ENCODE results near the gene KRTAP10-5. TPM values are rescaled to one million over a fixed set of nuclear protein-coding genes. Genes with fewer than 3 reads are reported as not detected.
"Not testable (repeated sequence)": the region's sequence is repeated elsewhere in the genome, so short reads cannot be mapped to it uniquely, and the experiment has no call there.

The KRTAP10-5 gene
- polyA plus RNA-seq, 1 experiment: not detected

DNA sequence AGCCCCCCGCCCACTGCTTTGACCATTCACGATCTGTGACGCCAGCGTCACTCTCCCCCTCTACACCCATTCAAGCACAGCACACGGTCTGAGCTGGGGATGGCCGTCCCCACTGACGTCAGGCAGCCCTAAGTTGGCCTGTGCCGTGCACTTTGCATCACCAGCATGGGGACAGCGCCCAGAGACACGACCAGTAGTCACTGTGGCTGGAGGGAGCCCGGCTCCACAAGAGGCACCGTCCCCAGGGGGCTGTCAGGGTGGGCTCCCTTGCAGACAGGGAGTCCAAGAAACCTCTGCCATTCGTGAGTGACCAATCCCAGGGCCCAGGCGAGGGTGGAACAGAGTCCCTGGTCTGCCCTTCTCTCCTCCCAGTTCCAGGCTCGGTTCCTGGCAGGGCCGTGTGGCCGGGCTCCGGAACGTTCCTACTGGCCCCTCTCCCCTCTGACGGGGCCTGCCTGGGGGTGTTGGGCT, 33.8 kb upstream of the KRTAP10-5 start:
- POLR2A ChIA-PET: no interaction called here
- CTCF ChIA-PET: no interaction called here
- TF ChIP-seq, protein P1, sequence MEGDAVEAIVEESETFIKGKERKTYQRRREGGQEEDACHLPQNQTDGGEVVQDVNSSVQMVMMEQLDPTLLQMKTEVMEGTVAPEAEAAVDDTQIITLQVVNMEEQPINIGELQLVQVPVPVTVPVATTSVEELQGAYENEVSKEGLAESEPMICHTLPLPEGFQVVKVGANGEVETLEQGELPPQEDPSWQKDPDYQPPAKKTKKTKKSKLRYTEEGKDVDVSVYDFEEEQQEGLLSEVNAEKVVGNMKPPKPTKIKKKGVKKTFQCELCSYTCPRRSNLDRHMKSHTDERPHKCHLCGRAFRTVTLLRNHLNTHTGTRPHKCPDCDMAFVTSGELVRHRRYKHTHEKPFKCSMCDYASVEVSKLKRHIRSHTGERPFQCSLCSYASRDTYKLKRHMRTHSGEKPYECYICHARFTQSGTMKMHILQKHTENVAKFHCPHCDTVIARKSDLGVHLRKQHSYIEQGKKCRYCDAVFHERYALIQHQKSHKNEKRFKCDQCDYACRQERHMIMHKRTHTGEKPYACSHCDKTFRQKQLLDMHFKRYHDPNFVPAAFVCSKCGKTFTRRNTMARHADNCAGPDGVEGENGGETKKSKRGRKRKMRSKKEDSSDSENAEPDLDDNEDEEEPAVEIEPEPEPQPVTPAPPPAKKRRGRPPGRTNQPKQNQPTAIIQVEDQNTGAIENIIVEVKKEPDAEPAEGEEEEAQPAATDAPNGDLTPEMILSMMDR (IDR thresholded peaks at IDR 0.05; ENCODE audit: insufficient read depth, low read depth, low read length): no peak
- H3K36me3 ChIP-seq (ENCODE audit: control insufficient read depth, insufficient read depth, low read length): no peaks in the 10 kb centered on the region
- H3K4me3 ChIP-seq (ENCODE audit: low read depth, low read length): no peak overlapping the region
- no peak for DNase-seq (ENCODE audit: low read depth)
- no peaks in the 10 kb centered on the region for H3K27me3 ChIP-seq (ENCODE audit: control insufficient read depth, insufficient read depth, low read length)

DNA sequence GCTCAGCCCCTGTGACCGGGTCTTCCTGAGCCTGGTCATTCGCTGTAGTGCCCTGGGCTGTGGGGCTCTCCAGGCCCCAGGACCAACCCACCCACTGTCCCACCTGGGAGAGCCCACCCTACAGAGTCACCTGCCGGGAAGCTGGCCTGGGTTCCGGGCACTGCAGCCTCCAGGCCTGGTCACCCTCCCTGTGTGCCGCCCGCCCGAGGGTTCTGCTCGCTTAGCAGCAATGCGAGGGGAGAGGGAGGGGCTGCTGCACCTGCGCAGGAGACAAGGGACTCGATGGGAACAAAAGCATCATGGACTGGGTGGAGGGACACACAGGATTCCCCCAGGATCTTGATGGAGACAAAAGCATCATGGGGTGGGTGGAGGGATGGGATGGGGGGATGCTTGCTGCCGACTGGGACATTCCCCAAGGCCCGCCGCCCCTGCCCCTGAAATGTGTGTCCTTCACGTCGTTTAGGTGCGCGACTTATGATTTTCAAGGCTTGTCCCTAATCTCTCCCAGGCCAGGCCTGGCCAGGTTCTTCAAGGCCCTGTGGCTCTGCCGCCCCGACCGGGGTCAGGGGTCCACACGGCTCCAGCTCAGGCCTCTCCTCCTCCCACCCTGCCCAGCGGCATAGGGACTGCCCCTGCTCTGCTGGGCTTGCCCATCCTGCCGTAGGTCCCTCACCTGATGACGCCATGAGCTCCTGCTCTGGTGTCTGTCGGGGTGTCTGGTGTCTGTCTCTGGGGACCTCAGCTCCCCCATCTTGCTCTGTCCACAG, 33.2 kb upstream of the KRTAP10-5 start:
- ChIA-PET CTCF (no interaction called here), POLR2A (no interaction called here)
- no peaks in the 10 kb centered on the region for H3K36me3 ChIP-seq (ENCODE audit: control insufficient read depth, insufficient read depth, low read length)
- TF ChIP-seq, protein P1 (IDR thresholded peaks at IDR 0.05; ENCODE audit: insufficient read depth, low read depth, low read length): no peak
- H3K4me3 ChIP-seq (ENCODE audit: low read depth, low read length): no peak overlapping the region
- DNase-seq (ENCODE audit: low read depth): no peak
- H3K27me3 ChIP-seq (ENCODE audit: control insufficient read depth, insufficient read depth, low read length): no peaks in the 10 kb centered on the region

DNA sequence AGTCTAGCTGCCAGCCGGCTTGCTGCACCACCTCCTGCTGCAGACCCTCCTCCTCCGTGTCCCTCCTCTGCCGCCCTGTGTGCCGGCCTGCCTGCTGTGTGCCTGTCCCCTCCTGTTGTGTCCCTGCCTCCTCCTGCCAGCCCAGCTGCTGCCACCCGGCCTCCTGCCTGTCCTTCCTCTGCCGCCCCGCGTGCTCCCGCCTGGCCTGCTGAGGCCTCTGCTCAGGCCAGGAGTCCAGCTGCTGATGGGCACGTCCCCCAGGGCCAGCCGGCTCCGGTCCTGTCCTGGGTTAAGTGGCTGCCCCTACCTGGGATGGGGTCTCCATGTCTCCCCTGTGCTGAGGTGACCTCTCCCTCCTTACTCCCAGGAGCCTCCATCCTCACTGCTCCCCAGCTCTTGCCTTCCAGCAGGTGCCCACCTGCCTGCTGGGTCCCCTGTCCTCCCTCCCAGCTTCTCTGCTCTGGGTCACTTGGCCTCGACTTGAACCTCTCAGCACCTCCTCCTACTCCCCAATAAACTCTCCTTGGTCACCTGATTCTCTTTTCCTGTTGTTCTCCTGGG, 32.3 kb upstream of the KRTAP10-5 start:
- Histone ChIP-seq H3K36me3 (ENCODE audit: control insufficient read depth, insufficient read depth, low read length) (no peaks in the 10 kb centered on the region), H3K27me3 (ENCODE audit: control insufficient read depth, insufficient read depth, low read length) (no peaks in the 10 kb centered on the region), H3K4me3 (ENCODE audit: low read depth, low read length) (no peak overlapping the region)
- CTCF ChIA-PET: no interaction called here
- TF ChIP-seq, protein P1 (IDR thresholded peaks at IDR 0.05; ENCODE audit: insufficient read depth, low read depth, low read length): no peak
- no peak for DNase-seq (ENCODE audit: low read depth)
- POLR2A ChIA-PET: no interaction called here

DNA sequence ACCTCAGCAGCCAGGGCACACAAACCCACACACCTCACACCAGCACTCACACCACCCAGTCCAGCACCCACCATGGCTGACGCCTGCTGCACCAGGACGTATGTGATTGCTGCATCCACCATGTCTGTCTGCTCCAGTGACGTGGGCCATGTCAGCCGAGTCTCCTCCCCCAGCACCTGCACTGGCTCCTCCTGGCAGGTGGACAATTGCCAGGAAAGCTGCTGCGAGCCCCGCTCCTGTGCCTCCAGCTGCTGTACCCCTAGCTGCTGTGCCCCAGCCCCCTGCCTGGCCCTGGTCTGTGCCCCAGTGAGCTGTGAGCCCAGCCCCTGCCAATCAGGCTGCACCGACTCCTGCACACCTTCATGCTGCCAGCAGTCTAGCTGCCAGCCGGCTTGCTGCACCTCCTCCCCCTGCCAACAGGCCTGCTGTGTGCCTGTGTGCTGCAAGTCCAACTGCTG, 31.7 kb upstream of the KRTAP10-5 start, which contains the start of gene KRTAP10-8:
KRTAP10-8 (plus strand) TSS at position 51 of the 458 bp plus-strand sequence; CDS start at position 73, 22 bp downstream.
- ChIA-PET POLR2A (no interaction called here), CTCF (no interaction called here)
- no peaks in the 10 kb centered on the region for H3K36me3 ChIP-seq (ENCODE audit: control insufficient read depth, insufficient read depth, low read length)

DNA sequence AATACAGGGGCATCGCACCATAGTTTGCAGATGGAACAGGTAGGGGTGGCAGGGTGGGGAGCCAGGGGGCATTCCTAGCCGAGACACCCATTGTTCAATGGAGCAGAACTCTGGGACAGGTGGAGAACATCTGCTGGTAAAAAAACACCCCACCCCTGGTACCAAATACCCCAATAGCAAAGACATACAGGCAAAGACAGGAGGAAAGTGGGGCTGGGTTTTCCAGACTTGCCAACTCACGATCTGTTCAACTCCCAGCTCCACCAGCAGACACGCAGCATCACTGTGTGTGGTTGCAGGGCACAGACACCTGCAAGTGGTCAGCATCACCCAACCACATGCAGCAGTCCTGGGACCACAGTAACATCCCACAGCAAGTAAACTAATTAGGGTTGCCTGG, 31.1 kb upstream of the KRTAP10-5 start:
- ChIA-PET POLR2A (no interaction called here), CTCF (no interaction called here)
- TF ChIP-seq, protein P1 (IDR thresholded peaks at IDR 0.05; ENCODE audit: insufficient read depth, low read depth, low read length): no peak
- Histone ChIP-seq H3K27me3 (ENCODE audit: control insufficient read depth, insufficient read depth, low read length) (no peaks in the 10 kb centered on the region), H3K36me3 (ENCODE audit: control insufficient read depth, insufficient read depth, low read length) (no peaks in the 10 kb centered on the region), H3K4me3 (ENCODE audit: low read depth, low read length) (no peak overlapping the region)
- DNase-seq (ENCODE audit: low read depth): no peak

More for the DNA sequence above, 31.7 kb upstream of the KRTAP10-5 start, which contains the start of gene KRTAP10-8:
- DNase-seq (ENCODE audit: low read depth): no peak
- no peak within 1 kb of the TSS for H3K4me3 ChIP-seq (ENCODE audit: low read depth, low read length)
- H3K27me3 ChIP-seq (ENCODE audit: control insufficient read depth, insufficient read depth, low read length): no peaks in the 10 kb centered on the region
- TF ChIP-seq, protein P1 (IDR thresholded peaks at IDR 0.05; ENCODE audit: insufficient read depth, low read depth, low read length): no peak

DNA sequence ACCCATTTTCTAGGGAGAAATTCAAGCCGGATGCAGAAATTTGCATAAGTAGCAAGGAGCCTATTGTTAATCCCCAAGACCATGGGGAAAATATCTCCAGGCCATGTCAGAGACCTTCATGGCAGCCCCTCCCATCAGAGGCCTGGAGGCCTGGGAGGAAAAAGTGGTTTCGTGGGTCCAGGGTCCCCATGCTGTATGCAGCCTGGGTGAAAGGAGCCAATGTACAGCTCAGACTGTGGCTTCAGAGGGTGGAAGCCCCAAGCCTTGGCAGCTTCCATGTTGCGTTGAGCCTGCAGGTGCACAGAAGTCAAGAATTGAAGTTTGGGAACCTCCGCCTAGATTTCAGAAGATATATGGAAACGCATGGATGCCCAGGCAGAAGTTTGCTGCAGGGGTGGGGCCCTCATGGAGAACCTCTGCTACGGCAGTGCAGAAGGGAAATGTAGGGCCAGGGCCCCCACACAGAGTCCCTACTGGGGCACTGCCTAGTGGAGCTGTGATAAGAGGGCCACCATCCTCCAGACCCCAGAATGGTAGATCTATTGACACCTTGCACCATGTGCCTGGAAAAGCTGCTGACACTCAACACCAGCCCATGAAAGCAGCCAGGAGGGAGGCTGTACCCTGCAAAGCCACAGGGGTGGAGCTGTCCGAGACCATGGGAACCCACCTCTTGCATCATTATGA, 29.9 kb upstream of the KRTAP10-5 start:
- POLR2A ChIA-PET; H3K27me3 ChIP-seq (ENCODE audit: control insufficient read depth, insufficient read depth, low read length); DNase-seq (ENCODE audit: low read depth); H3K36me3 ChIP-seq (ENCODE audit: control insufficient read depth, insufficient read depth, low read length); CTCF ChIA-PET; H3K4me3 ChIP-seq (ENCODE audit: low read depth, low read length): not testable (repeated sequence)
